Activated naive CD4-positive, alpha-beta T cell treated with anti-CD3 and anti-CD28 coated beads, Interleukin-2, amount 10 ng/mL, durations not matched to agents 7 days and 5 days (primary cell): ENCODE results near the gene MGMT.

Experiments used
- CTCF ChIA-PET: fragments of 350-600 bp; sonication (Branson Sonifier 250); formaldehyde crosslinking; loops from one replicate; lab custom pipeline; 2021; ENCODE audit warnings: antibody characterized with exemption; lab: Charles Lee
- DNase-seq: peaks from one replicate; pipeline ENCODE4 v3.0.0-alpha.2; 2020
- H3K27ac Mint-ChIP-seq: one replicate; pipeline ENCODE4 v1.8.0; 2021; ENCODE audit warnings: mild to moderate bottlenecking, moderate library complexity, mixed read lengths
- H3K27me3 Mint-ChIP-seq: one replicate; pipeline ENCODE4 v1.8.0; 2021; ENCODE audit warnings: mild to moderate bottlenecking, mixed read lengths
- H3K36me3 Mint-ChIP-seq: one replicate; pipeline ENCODE4 v1.8.0; 2021; ENCODE audit warnings: mixed read lengths
- H3K4me1 Mint-ChIP-seq: one replicate; pipeline ENCODE4 v1.8.0; 2021; ENCODE audit warnings: mixed read lengths
- H3K4me3 Mint-ChIP-seq: one replicate; pipeline ENCODE4 v1.8.0; 2021; ENCODE audit warnings: mild to moderate bottlenecking, moderate library complexity, mixed read lengths
- H3K9me3 Mint-ChIP-seq: one replicate; pipeline ENCODE4 v1.8.0; 2021; ENCODE audit warnings: mixed read lengths

MGMT gene

DNA sequence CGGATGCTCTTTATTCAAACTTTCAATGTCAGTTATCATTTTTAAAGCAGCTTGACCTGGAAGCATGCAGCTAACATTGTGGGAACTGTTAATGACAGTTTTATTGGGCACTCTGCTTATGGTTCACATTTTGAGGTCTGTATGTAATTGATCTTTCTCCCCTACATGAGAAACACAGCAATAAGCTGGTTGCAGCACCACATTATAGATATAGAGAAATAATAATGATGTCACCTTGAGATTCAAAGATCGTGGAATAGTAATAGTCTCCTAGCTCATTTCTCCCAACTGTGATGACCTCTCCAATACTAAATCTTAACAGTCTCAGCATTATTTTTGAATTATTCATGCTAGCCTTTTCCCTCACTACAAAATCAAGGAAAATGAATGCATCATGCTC is 22.7 kb upstream of the MGMT start:
- Mint-ChIP-seq H3K4me1 (no peaks in the 10 kb centered on the region), H3K36me3 (no peaks in the 10 kb centered on the region), H3K27me3 (peaks cover 3% of the 10 kb centered on the region), H3K4me3 (no peak overlapping the region), H3K27ac (no peak overlapping the region), H3K9me3 (no peaks in the 10 kb centered on the region)
- DNase-seq = no peak
- CTCF ChIA-PET = no interaction called here

- CTCF ChIA-PET = no interaction called here
- H3K27ac Mint-ChIP-seq = no peak overlapping the region
- no peaks in the 10 kb centered on the region for H3K4me1 Mint-ChIP-seq
- no peak overlapping the region for H3K4me3 Mint-ChIP-seq
- DNase-seq = no peak
- H3K36me3 Mint-ChIP-seq = no peaks in the 10 kb centered on the region
- H3K9me3 Mint-ChIP-seq = no peaks in the 10 kb centered on the region
- H3K27me3 Mint-ChIP-seq = peaks cover 3% of the 10 kb centered on the region
These were observed 21.4 kb upstream of the MGMT start for GRCh38 chr10:129445436-129446182.

DNA sequence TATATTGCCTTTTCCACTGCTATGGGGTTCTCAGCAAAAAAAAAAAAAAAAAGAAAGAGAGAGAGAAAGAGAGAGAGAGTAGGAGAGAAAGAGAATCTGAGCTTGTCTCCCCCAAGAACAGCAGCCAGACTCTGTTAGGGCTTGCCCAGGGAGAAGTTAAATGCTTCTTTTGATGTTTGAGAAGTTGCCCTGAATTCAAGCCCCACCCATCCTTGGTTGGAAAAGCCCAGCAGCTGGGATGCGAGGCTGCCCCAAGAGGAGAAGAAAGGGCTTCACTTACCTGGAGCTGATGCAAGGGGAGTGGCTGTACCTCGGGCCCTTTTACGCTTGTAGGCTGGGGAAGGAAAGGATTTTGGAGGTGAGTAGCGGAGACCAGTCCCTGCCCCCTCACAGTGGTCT is 20.9 kb upstream of the MGMT start:
- CTCF ChIA-PET = no interaction called here
- H3K4me1 Mint-ChIP-seq = no peaks in the 10 kb centered on the region
- no peaks in the 10 kb centered on the region for H3K36me3 Mint-ChIP-seq
- DNase-seq = no peak
- H3K27me3 Mint-ChIP-seq = peaks cover 3% of the 10 kb centered on the region
- H3K27ac Mint-ChIP-seq = no peak overlapping the region
- H3K4me3 Mint-ChIP-seq = no peak overlapping the region
- H3K9me3 Mint-ChIP-seq = no peaks in the 10 kb centered on the region

- no peak for DNase-seq
- no peaks in the 10 kb centered on the region for H3K4me1 Mint-ChIP-seq
- no peaks in the 10 kb centered on the region for H3K9me3 Mint-ChIP-seq
- no peak overlapping the region for H3K4me3 Mint-ChIP-seq
- H3K36me3 Mint-ChIP-seq = no peaks in the 10 kb centered on the region
- CTCF ChIA-PET = no interaction called here
- H3K27me3 Mint-ChIP-seq = peaks cover 3% of the 10 kb centered on the region
- H3K27ac Mint-ChIP-seq = no peak overlapping the region
These were observed 19.6 kb upstream of the MGMT start for GRCh38 chr10:129447486-129447885.

- no peak overlapping the region for H3K4me3 Mint-ChIP-seq
- no peaks in the 10 kb centered on the region for H3K4me1 Mint-ChIP-seq
- H3K27ac Mint-ChIP-seq = no peak overlapping the region
- no peak for DNase-seq
- no peaks in the 10 kb centered on the region for H3K9me3 Mint-ChIP-seq
- CTCF ChIA-PET = no interaction called here
- H3K36me3 Mint-ChIP-seq = no peaks in the 10 kb centered on the region
- peaks cover 3% of the 10 kb centered on the region for H3K27me3 Mint-ChIP-seq
These were observed 19.0 kb upstream of the MGMT start for GRCh38 chr10:129448086-129448485.

- H3K4me1 Mint-ChIP-seq = no peaks in the 10 kb centered on the region
- no peak overlapping the region for H3K4me3 Mint-ChIP-seq
- CTCF ChIA-PET = no interaction called here
- H3K36me3 Mint-ChIP-seq = no peaks in the 10 kb centered on the region
- peaks cover 3% of the 10 kb centered on the region for H3K27me3 Mint-ChIP-seq
- no peak overlapping the region for H3K27ac Mint-ChIP-seq
- no peak for DNase-seq
- no peaks in the 10 kb centered on the region for H3K9me3 Mint-ChIP-seq
These were observed 18.5 kb upstream of the MGMT start for GRCh38 chr10:129448539-129448938.

GRCh38 chr10:129449893-129450292 is 17.1 kb upstream of the MGMT start:
- Mint-ChIP-seq H3K9me3 (no peaks in the 10 kb centered on the region), H3K36me3 (no peaks in the 10 kb centered on the region)
- CTCF ChIA-PET = no interaction called here

GRCh38 chr10:129450391-129450790 is 16.6 kb upstream of the MGMT start:
- Mint-ChIP-seq H3K27ac (no peak overlapping the region), H3K36me3 (no peaks in the 10 kb centered on the region), H3K4me1 (no peaks in the 10 kb centered on the region), H3K4me3 (no peak overlapping the region), H3K27me3 (peaks cover 3% of the 10 kb centered on the region), H3K9me3 (no peaks in the 10 kb centered on the region)
- CTCF ChIA-PET = no interaction called here
- DNase-seq = no peak

More at GRCh38 chr10:129449893-129450292, 17.1 kb upstream of the MGMT start:
- DNase-seq = no peak
- Mint-ChIP-seq H3K4me1 (no peaks in the 10 kb centered on the region), H3K27me3 (peaks cover 3% of the 10 kb centered on the region), H3K4me3 (no peak overlapping the region), H3K27ac (no peak overlapping the region)

DNA sequence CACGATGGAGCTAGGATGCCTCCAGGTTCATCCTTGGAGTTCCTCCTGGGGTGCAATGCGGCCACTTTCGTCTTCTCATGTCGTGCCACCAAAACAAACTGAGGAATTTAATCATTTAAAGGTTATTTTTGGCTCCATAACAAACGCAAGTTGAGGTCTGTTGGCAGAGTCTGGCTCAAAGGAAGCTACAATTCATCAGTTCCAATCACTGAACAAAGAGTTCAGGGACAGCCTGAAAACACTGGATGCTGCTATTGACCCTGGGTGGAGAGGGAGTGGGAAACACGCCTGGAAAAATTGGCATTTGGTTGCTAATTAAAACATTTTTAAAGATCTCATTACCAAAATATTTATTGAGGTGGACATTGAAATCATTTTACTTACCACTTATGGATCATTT is 11.4 kb upstream of the MGMT start:
- no peaks in the 10 kb centered on the region for H3K36me3 Mint-ChIP-seq
- no peak overlapping the region for H3K4me3 Mint-ChIP-seq
- CTCF ChIA-PET = no interaction called here

DNA sequence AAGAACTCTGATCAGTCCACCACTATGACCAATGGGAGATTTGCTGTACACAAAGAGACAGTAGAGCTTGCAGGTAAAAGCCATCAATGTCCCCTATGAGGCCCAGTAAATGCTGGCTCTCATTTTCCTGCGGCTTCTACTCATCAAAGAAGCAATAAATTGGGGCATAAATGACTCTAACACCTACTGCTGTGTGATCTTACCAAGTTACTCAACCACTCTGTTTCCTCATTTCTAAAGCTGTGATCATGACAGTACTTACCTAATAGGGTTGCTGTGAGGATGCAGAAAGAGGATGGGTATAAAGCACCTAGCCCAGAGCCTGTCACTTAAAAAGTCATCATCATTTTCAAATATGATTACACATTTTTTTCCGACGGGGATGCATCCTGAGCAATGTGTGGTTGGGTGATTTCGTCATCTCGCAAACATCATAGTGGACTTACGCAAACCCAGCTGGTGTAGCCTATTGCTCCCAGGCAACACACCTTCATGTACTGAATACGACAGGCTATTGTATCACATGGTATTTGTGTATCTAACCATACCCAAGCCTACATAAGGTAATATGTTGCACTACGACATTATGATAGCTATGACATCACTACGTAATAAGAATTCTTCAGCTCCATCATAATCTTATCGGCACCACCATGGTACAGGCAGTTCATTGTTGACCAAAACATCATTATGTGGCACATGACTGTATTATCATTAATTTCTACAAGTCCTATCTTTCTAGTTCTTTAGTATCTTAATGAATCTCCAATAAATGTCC is 7.1 kb upstream of the MGMT start:
- H3K4me3 Mint-ChIP-seq = no peak overlapping the region
- H3K9me3 Mint-ChIP-seq = no peaks in the 10 kb centered on the region
- DNase-seq = no peak
- H3K4me1 Mint-ChIP-seq = no peaks in the 10 kb centered on the region
- H3K27ac Mint-ChIP-seq = no peak overlapping the region
- CTCF ChIA-PET = no interaction called here
- H3K27me3 Mint-ChIP-seq = peaks cover 53% of the 10 kb centered on the region
- H3K36me3 Mint-ChIP-seq = no peaks in the 10 kb centered on the region

More for the DNA sequence above, 11.4 kb upstream of the MGMT start:
- DNase-seq = no peak
- no peak overlapping the region for H3K27ac Mint-ChIP-seq
- peaks cover 25% of the 10 kb centered on the region for H3K27me3 Mint-ChIP-seq
- H3K4me1 Mint-ChIP-seq = no peaks in the 10 kb centered on the region
- no peaks in the 10 kb centered on the region for H3K9me3 Mint-ChIP-seq

DNA sequence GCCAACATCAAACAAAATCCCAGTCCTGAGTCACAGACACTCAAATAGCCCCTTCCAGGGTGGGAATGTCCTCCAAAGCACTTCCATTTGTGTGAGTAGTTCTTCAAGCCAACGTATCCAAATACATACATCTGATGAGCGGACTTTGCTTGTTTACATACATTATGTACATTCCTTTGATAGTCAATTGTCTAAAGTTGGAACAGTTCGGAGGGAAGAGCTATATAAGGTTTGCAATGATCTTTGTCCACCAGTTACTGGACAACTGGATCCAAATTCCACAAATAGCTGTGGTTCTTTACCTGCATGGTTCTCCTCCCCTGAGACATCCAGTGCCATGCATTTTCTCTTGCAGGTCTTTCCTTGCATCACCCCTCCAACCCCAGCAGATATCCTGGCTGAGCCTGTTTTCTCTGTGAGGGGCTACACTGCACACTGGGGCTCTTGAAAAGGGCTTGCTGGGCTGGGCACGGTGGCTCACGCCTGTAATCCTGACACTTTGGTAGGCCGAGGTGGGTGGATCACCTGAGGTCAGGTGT is 4.7 kb upstream of the MGMT start:
- DNase-seq = no peak

DNA sequence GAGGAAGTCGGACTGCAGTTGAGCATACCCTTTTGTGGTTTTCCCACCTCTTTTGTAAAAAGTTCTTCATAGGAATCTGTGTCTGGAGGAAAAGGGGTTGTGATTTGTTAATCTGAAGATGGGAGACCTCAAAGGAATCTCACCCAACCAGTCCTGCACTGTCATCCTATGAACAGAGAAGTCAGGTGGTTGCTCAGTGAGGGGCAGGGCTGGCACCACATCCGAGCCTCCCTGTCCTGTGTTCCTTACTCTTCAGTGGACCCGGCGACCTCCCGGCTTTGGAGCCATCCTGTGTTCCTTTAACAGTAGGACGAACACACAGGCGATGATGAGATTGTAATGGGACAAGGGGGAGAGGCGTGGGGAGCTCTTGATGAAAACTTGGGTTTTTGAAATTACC is 2.8 kb upstream of the MGMT start:
- Mint-ChIP-seq H3K36me3 (peaks cover under 1% of the 10 kb centered on the region), H3K4me3 (no peak overlapping the region), H3K27ac (no peak overlapping the region), H3K4me1 (peaks cover 10% of the 10 kb centered on the region), H3K27me3 (peaks cover 35% of the 10 kb centered on the region), H3K9me3 (no peaks in the 10 kb centered on the region)
- DNase-seq = no peak
- CTCF ChIA-PET = no interaction called here

More for the DNA sequence above, 4.7 kb upstream of the MGMT start:
- H3K27me3 Mint-ChIP-seq = peaks cover 45% of the 10 kb centered on the region
- H3K4me3 Mint-ChIP-seq = no peak overlapping the region
- no peaks in the 10 kb centered on the region for H3K9me3 Mint-ChIP-seq
- no peak overlapping the region for H3K27ac Mint-ChIP-seq
- no peaks in the 10 kb centered on the region for H3K36me3 Mint-ChIP-seq
- no peaks in the 10 kb centered on the region for H3K4me1 Mint-ChIP-seq
- CTCF ChIA-PET = no interaction called here

GRCh38 chr10:129465796-129466702 is 992 bp upstream of the MGMT start:
- peaks cover 10% of the 10 kb centered on the region for H3K4me1 Mint-ChIP-seq
- no peak for DNase-seq
- H3K9me3 Mint-ChIP-seq = no peaks in the 10 kb centered on the region
- peak overlapping the region; percentile 57 for H3K4me3 Mint-ChIP-seq
- no peak overlapping the region for H3K27ac Mint-ChIP-seq
- H3K27me3 Mint-ChIP-seq = peaks cover 24% of the 10 kb centered on the region
- CTCF ChIA-PET = no interaction called here
- peaks cover 5% of the 10 kb centered on the region for H3K36me3 Mint-ChIP-seq
